ENCODE measurements around the gene OR51D1.

- no peak for TF ChIP-seq POLR2AphosphoS5 (IDR thresholded peaks at IDR 0.05; ENCODE audit: low read depth, low read length)
- no peak for TF ChIP-seq SIN3A (IDR thresholded peaks at IDR 0.05; ENCODE audit: borderline replicate concordance, insufficient read depth, low read length)
- TF ChIP-seq TAF1 (IDR thresholded peaks at IDR 0.05; ENCODE audit: borderline replicate concordance, insufficient read depth, low read length): no peak
- TF ChIP-seq REST (IDR thresholded peaks at IDR 0.05; ENCODE audit: insufficient read depth in 1 of 2, low read depth in 2 of 2, low read length in 2 of 2): no peak
These were observed 17.5 kb downstream of the OR51D1 start for GRCh38 chr11:4654635-4655369.

Measured in PFSK-1 (cell line).